OCI-LY3 (cell line): Measurements from ENCODE around the gene PALMD.

Experiments used
- H2AFZ ChIP-seq: fragments of 200-600, 300-600 bp; shearing (Covaris generic); 2 replicates; pipeline ENCODE4 v1.6.0; 2014; ENCODE audit warnings: antibody characterized with exemption, low read depth, low read length
- H3K27ac ChIP-seq: fragments of 200-600, 300-600 bp; sonication (generic); 2 replicates; pipeline ENCODE4 v1.5.1; 2014; ENCODE audit warnings: mild to moderate bottlenecking, low read length, moderate library complexity, mixed read lengths
- H3K27me3 ChIP-seq: fragments of 200-600, 300-600 bp; sonication (generic); 2 replicates; pipeline ENCODE4 v1.6.1; 2014; ENCODE audit warnings: low read depth, low read length, mixed read lengths
- H3K36me3 ChIP-seq: fragments of 200-600, 300-600 bp; sonication (generic); replicated peaks from 2 replicates; pipeline ENCODE3; 2014; ENCODE audit warnings: low read depth, low read length, mixed read lengths
- H3K4me1 ChIP-seq: fragments of 300-600, 200-600 bp; sonication (generic); 2 replicates; pipeline ENCODE4 v1.6.1; 2014; ENCODE audit warnings: low read length, mixed read lengths
- H3K4me2 ChIP-seq: fragments of 200-600, 300-600 bp; sonication (generic); 2 replicates; pipeline ENCODE4 v1.6.1; 2014; ENCODE audit warnings: low read length, mixed read lengths
- H3K4me3 ChIP-seq: fragments of 300-600, 200-600 bp; sonication (generic); 2 replicates; pipeline ENCODE4 v1.5.1; 2014; ENCODE audit warnings: antibody characterized with exemption, mild to moderate bottlenecking, low read length, moderate library complexity
- H3K79me2 ChIP-seq: fragments of 300-600, 200-600 bp; shearing (Covaris generic); 2 replicates; pipeline ENCODE4 v1.6.1; 2014; ENCODE audit warnings: mild to moderate bottlenecking, low read length, mixed read lengths
- H3K9ac ChIP-seq: fragments of 300-600, 200-600 bp; shearing (Covaris generic); 2 replicates; pipeline ENCODE4 v1.6.0; 2014; ENCODE audit warnings: mild to moderate bottlenecking, low read length, moderate library complexity
- H3K9me3 ChIP-seq: fragments of 200-600, 300-600 bp; shearing (Covaris generic); 2 replicates; pipeline ENCODE4 v1.6.1; 2014; ENCODE audit warnings: low read length, mixed read lengths; ENCODE audit not compliant: insufficient read depth
- H4K20me1 ChIP-seq: fragments of 200-600, 300-600 bp; sonication (generic); 2 replicates; pipeline ENCODE4 v1.6.1; 2016; ENCODE audit warnings: low read length, mixed read lengths; ENCODE audit not compliant: insufficient read depth
- EZH2phosphoT487 ChIP-seq: fragments of 200-600 bp; shearing (Covaris generic); IDR thresholded peaks from 2 replicates; pipeline ENCODE4 v1.6.1; 2018; ENCODE audit warnings: antibody characterized with exemption, mixed run types, low read depth
- TF ChIP-seq, protein P1 (sequence below): fragments of 200-600, 300-600 bp; sonication (generic); IDR thresholded peaks from 2 replicates; pipeline ENCODE4 v1.5.1; 2014; ENCODE audit warnings: antibody characterized with exemption, low read length, low read depth

PALMD gene

DNA sequence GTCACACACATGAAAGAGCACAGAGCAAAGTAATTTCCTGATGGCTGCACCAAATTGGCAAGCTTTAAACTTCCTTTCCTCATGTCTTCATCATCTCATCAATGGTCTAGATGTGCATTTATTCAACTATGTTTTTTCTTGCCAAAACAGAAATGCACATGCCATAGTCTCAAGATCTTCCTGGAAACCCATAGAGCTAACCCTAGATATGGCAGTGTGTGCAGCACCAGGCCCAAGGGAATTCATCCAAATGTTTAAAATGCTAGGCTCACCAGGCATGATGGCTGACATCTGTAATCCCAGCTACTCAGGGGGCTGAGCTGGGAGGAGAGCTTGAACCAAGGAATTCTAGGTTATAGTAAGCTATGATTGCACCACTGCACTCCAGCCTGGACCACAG, 31.2 kb upstream of the PALMD start:
- H3K9me3 ChIP-seq = no peaks in the 10 kb centered on the region
- TF ChIP-seq, protein P1, sequence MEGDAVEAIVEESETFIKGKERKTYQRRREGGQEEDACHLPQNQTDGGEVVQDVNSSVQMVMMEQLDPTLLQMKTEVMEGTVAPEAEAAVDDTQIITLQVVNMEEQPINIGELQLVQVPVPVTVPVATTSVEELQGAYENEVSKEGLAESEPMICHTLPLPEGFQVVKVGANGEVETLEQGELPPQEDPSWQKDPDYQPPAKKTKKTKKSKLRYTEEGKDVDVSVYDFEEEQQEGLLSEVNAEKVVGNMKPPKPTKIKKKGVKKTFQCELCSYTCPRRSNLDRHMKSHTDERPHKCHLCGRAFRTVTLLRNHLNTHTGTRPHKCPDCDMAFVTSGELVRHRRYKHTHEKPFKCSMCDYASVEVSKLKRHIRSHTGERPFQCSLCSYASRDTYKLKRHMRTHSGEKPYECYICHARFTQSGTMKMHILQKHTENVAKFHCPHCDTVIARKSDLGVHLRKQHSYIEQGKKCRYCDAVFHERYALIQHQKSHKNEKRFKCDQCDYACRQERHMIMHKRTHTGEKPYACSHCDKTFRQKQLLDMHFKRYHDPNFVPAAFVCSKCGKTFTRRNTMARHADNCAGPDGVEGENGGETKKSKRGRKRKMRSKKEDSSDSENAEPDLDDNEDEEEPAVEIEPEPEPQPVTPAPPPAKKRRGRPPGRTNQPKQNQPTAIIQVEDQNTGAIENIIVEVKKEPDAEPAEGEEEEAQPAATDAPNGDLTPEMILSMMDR = no peak
- no peak for TF ChIP-seq EZH2phosphoT487
- no peak overlapping the region for H2AFZ ChIP-seq
- H3K27me3 ChIP-seq = no peaks in the 10 kb centered on the region
- no peak overlapping the region for H3K27ac ChIP-seq
- H3K4me3 ChIP-seq = no peak overlapping the region
- no peaks in the 10 kb centered on the region for H3K79me2 ChIP-seq
- H3K36me3 ChIP-seq = no peaks in the 10 kb centered on the region
- no peak overlapping the region for H3K9ac ChIP-seq
- H3K4me2 ChIP-seq = no peak overlapping the region
- H4K20me1 ChIP-seq = no peaks in the 10 kb centered on the region
- no peaks in the 10 kb centered on the region for H3K4me1 ChIP-seq

- Histone ChIP-seq H3K4me3 (no peak overlapping the region), H3K9ac (no peak overlapping the region), H3K79me2 (no peaks in the 10 kb centered on the region), H3K27me3 (no peaks in the 10 kb centered on the region), H2AFZ (no peak overlapping the region), H3K27ac (no peak overlapping the region), H4K20me1 (no peaks in the 10 kb centered on the region), H3K4me2 (no peak overlapping the region), H3K9me3 (no peaks in the 10 kb centered on the region), H3K4me1 (no peaks in the 10 kb centered on the region), H3K36me3 (no peaks in the 10 kb centered on the region)
- no peak for TF ChIP-seq EZH2phosphoT487
- TF ChIP-seq, protein P1 = no peak
Measured at GRCh38 chr1:99619583-99619982, 26.3 kb upstream of the PALMD start.

DNA sequence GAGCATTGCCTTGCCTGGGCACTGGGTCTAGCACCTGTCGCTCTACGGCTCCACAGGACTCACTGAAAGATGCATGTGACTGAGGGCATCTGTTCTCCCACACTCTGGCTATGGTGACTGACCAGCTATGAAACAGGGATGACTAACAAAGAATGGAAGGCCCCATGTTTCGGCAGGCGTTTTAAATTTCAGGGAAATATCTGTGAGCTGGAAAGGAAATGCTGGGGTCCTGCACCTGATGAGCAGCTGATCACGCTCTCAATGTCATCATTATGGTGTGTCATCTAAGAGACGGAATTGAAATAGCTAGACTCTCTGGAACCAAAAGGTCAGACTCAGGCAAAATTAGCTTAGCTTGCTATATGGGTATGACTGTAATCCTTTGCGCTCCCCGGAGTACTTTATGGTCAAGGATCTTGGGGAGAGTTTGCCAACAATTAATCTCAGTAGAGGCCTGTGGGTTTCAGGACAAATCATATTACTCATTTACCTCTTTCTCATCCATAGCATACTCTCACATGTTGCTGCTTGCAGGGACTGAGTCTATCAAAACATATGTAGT, 24.5 kb upstream of the PALMD start:
- Histone ChIP-seq H3K4me3 (no peak overlapping the region), H4K20me1 (no peaks in the 10 kb centered on the region)

DNA sequence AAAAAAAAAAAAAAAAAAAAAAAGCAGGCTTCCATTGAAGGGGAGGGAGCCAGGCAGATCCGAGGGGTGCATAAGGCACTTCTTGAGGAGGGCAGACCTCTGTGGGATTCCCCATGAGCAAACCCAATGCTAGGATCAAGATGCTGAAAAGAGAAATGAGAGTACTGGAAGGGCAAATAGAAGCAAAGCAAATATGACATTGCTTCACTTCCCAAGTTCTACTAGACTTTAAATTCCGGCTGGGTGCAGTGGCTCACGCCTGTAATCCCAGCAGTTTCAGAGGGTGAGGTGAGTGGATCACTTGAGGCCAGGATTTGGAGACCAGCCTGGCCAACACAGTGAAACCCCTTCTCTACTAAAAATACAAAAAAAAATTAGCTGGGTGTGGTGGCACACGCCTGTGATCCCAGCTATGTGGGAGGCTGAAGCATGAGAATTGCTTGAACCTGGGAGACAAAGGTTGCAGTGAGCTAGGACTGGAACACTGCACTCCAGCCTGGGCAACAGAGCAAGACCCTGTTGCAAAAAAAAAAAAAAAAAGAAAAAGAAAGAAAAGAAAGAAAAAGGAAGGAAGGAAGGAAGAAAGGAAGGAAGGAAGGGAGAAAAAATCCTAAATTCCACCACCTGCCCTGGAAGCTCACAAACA, 23.1 kb upstream of the PALMD start:
- Histone ChIP-seq H3K79me2 (no peaks in the 10 kb centered on the region), H3K4me2 (no peak overlapping the region)

More for the DNA sequence above, 24.5 kb upstream of the PALMD start:
- H3K27ac ChIP-seq = no peak overlapping the region
- no peaks in the 10 kb centered on the region for H3K79me2 ChIP-seq
- H3K9ac ChIP-seq = no peak overlapping the region
- TF ChIP-seq, protein P1 = no peak
- no peak for TF ChIP-seq EZH2phosphoT487
- no peaks in the 10 kb centered on the region for H3K36me3 ChIP-seq
- no peaks in the 10 kb centered on the region for H3K9me3 ChIP-seq
- no peak overlapping the region for H2AFZ ChIP-seq
- H3K27me3 ChIP-seq = no peaks in the 10 kb centered on the region
- no peaks in the 10 kb centered on the region for H3K4me1 ChIP-seq
- H3K4me2 ChIP-seq = no peak overlapping the region

More for the DNA sequence above, 23.1 kb upstream of the PALMD start:
- H3K27me3 ChIP-seq = no peaks in the 10 kb centered on the region
- H3K9ac ChIP-seq = no peak overlapping the region
- H3K4me3 ChIP-seq = no peak overlapping the region
- no peaks in the 10 kb centered on the region for H4K20me1 ChIP-seq
- no peaks in the 10 kb centered on the region for H3K9me3 ChIP-seq
- H2AFZ ChIP-seq = no peak overlapping the region
- H3K4me1 ChIP-seq = no peaks in the 10 kb centered on the region
- H3K36me3 ChIP-seq = no peaks in the 10 kb centered on the region
- TF ChIP-seq EZH2phosphoT487 = no peak
- TF ChIP-seq, protein P1 = no peak
- H3K27ac ChIP-seq = no peak overlapping the region
